Measurements from ENCODE around the gene CACNA2D2.

- TF ChIP-seq CTCF (conservative IDR thresholded peaks at IDR 0.05 in 1 of 2, IDR thresholded peaks at IDR 0.05 in 1 of 2; ENCODE audit: extremely low read depth in 1 of 2, insufficient read depth in 1 of 2, low read depth in 1 of 2, low read length in 2 of 2) (no peak), EZH2 (IDR thresholded peaks at IDR 0.05; ENCODE audit: borderline replicate concordance, low read length) (no peak)
Measured at GRCh38 chr3:50385754-50386153, 117.7 kb downstream of the CACNA2D2 start.

Measured in mammary epithelial cell (primary cell).